GM21717 (cell line): Measurements from ENCODE around the gene HBD.

Experiments used
- ATAC-seq: cut with Tn5 transposase; IDR thresholded peaks from one replicate; pipeline ENCODE4 v1.9.1; 2021; ENCODE audit warnings: mild to moderate bottlenecking, moderate library complexity; ENCODE audit not compliant: unreplicated experiment

HBD gene

GRCh38 chr11:5235364-5236095, 1.2 kb upstream of the HBD start:
- no peak for ATAC-seq

GRCh38 chr11:5233307-5233706, 976 bp downstream of the HBD start:
- ATAC-seq = no peak

- ATAC-seq = no peak
These were observed 1.5 kb downstream of the HBD start for GRCh38 chr11:5232821-5233220.

GRCh38 chr11:5232176-5232575, 2.1 kb downstream of the HBD start:
- ATAC-seq = no peak

GRCh38 chr11:5231111-5231510, 3.2 kb downstream of the HBD start:
- no peak for ATAC-seq

GRCh38 chr11:5230266-5230665, 4.0 kb downstream of the HBD start:
- ATAC-seq = no peak

- no peak for ATAC-seq
These were observed 4.5 kb downstream of the HBD start for GRCh38 chr11:5229796-5230195.

GRCh38 chr11:5229356-5229755, 4.9 kb downstream of the HBD start:
- no peak for ATAC-seq

- ATAC-seq = no peak
These were observed 6.2 kb downstream of the HBD start for GRCh38 chr11:5228124-5228523.

GRCh38 chr11:5227681-5228080, 6.6 kb downstream of the HBD start:
- ATAC-seq = no peak

- no peak for ATAC-seq
These were observed 7.5 kb downstream of the HBD start, which contains the start of gene HBB for GRCh38 chr11:5226732-5227310. TSS of gene HBB (minus strand) at chr11:5227071. CDS start at chr11:5227021, 50 bp downstream.

GRCh38 chr11:5225480-5225871, 8.8 kb downstream of the HBD start:
- ATAC-seq = no peak

GRCh38 chr11:5224538-5225479, 9.5 kb downstream of the HBD start:
- ATAC-seq = no peak

GRCh38 chr11:5223686-5224085, 10.6 kb downstream of the HBD start:
- no peak for ATAC-seq

GRCh38 chr11:5223146-5223545, 11.1 kb downstream of the HBD start:
- ATAC-seq = no peak

- ATAC-seq = no peak
These were observed 23.9 kb downstream of the HBD start for GRCh38 chr11:5210376-5210885.

GRCh38 chr11:5204787-5205186, 29.5 kb downstream of the HBD start:
- no peak for ATAC-seq

GRCh38 chr11:5203366-5203765, 30.9 kb downstream of the HBD start:
- ATAC-seq = no peak

- ATAC-seq = no peak
These were observed 33.7 kb downstream of the HBD start, which contains the start of gene OR51V1 for GRCh38 chr11:5200582-5200981. TSS of gene OR51V1 (minus strand) at chr11:5200682. CDS start at chr11:5200682, 0 bp downstream.

GRCh38 chr11:5198285-5198684, 36.0 kb downstream of the HBD start:
- no peak for ATAC-seq

- ATAC-seq = no peak
These were observed 36.7 kb downstream of the HBD start for GRCh38 chr11:5197536-5197935.
